COR-L47 (cell line): Measurements from ENCODE around the gene MXI1.
"Not testable (repeated sequence)": the region's sequence is repeated elsewhere in the genome, so short reads cannot be mapped to it uniquely, and the experiment has no call there.

Source experiments
- DNase-seq: peaks from one replicate; lab custom pipeline; 2025; lab: John Stamatoyannopoulos, UW

Gene MXI1

DNA sequence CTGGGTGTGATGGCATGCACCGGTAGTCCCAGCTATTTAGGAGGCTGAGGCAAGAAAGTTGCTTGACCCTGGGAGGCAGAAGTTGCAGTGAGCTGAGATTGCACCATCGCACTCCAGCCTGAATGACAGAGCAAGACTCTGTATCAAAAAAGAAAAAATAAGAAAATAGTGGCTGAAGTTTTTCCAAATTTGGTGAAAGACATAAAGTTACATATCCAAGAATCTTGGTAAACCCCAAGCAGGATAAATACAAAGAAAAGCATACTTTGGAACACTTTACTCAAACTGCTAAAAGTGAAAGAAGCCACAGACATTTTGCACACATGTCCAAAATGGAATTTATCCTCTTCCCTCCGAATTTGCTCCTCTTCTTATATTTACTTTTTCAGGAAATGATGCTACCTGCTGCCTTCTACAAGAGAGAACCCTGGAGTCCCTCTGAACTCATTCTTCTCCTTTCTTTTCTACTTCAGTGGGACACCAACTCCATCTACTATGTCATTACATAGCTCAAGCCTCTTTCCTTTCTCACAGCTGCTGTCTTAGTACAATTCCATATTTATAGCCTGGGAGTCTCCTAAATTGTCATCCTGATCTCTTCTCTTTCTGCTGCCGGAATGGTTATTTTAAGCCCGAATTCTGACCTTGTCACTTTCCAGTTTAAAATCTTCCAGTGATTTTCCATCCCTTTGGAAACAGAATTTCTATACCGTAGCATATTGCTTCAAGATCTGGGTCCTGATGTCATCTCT, 114.6 kb downstream of the MXI1 start:
- no peak for DNase-seq

- DNase-seq = no peak
Measured at GRCh38 chr10:110323503-110323902, 116.1 kb downstream of the MXI1 start.

DNA sequence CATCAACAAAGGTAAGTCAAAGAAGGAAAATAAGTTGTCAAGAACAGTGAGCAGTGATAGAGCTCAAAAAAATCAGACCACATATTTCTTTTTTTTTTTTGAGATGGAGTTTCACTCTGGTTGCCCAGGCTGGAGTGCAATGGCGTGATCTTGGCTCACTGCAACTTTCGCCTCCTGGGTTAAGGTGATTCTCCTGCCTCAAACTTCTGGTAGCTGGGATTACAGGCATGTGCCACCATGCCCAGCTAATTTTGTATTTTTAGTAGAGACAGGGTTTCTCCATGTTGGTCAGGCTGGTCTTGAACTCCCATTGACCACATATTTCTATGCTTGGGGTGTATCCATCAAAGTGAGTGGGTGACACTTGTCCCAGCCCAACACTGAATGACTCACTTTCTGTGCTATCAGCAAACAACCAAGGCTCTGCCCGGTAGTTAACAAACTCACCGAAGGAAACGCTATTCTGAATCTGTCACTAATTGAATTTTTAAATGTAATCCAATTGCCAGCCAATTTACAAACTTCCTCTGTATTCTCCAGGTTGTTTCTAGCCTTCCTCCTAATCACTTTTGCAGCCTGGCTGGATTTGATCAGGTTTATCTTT, 116.9 kb downstream of the MXI1 start:
- DNase-seq = no peak

DNA sequence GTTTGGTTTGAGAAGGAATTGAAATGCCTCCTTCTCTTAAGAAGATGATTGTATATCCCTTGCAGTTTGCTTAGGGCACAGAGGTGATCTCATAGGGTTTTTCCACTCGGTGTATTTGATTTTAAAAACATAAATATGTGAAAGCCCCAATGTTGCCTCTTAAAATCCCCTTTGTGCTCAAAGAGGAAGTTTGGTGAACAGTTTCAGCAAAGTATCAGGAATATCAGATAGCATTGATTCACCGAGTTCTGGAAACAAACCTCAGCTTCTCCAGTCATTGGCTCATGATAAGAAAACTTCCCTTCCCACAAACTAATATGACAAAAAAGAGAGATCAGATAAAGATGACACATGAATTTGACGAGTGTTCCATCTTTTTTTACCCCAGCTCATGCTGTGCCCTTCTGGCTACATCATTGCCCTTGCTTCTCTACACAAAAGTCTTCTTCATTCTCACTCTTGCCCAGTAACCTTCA, 117.4 kb downstream of the MXI1 start:
- no peak for DNase-seq

- no peak for DNase-seq
Measured at GRCh38 chr10:110326351-110327032, 119.1 kb downstream of the MXI1 start.

DNA sequence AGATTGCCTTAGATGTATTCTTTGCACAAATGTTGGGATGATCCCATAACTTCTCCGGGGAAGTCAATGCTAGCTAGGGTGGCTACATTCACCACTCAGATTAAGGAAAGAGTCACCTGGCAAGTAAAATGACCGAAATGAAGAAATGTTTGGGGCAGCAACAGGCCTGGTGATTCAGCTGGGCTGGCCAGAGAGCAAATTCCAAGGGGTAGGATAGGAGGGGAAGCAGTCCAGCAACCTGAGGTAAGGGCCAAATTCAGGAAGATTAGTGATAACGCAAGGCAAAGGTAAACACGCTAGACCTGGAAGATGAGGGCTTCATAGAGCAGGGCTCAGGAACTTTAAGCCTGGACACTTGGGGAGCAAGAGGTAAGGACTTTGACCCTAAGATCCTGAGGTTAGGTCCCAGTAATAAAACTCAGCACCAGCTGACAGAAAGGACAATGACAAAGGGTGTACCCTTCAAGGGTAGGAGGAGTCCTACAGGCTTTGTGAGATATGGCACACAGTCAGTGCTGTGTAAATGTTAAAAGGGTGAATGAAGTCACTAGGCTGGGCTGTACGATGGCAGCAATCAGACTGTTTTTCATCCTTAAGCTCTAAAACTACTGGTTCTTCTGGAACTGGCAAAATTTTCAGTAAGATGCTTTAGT, 120.0 kb downstream of the MXI1 start:
- DNase-seq = no peak

GRCh38 chr10:110330675-110331074, 123.3 kb downstream of the MXI1 start:
- DNase-seq = no peak

DNA sequence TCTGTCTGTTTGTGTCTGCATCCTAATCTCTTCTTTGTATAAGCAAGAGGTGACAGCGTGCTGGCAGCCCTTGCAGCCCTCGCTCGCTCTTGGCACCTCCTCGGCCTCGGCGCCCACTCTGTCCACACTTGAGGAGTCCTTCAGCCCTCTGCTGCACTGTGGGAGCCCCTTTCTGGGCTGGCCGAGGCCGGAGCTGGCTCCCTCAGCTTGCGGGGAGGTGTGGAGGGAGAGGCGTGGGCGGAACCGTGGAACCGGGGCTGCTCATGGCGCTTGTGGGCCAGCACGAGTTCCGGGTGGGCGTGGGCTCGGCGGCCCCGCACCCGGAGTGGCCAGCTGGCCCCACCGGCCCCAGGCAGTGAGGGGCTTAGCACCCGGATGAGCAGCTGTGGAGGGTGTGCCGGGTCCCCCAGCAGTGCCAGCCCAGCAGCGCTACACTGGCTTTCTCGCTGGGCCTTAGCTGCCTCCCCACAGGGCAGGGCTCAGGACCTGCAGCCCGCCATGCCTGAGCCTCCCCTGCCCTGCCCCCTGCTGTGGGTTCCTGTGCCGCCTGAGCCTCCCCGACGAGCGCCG, 123.9 kb downstream of the MXI1 start:
- DNase-seq = not testable (repeated sequence)

- no peak for DNase-seq
Measured at GRCh38 chr10:110334061-110334656, 126.8 kb downstream of the MXI1 start.

GRCh38 chr10:110335314-110336064, 128.1 kb downstream of the MXI1 start:
- DNase-seq = no peak

DNA sequence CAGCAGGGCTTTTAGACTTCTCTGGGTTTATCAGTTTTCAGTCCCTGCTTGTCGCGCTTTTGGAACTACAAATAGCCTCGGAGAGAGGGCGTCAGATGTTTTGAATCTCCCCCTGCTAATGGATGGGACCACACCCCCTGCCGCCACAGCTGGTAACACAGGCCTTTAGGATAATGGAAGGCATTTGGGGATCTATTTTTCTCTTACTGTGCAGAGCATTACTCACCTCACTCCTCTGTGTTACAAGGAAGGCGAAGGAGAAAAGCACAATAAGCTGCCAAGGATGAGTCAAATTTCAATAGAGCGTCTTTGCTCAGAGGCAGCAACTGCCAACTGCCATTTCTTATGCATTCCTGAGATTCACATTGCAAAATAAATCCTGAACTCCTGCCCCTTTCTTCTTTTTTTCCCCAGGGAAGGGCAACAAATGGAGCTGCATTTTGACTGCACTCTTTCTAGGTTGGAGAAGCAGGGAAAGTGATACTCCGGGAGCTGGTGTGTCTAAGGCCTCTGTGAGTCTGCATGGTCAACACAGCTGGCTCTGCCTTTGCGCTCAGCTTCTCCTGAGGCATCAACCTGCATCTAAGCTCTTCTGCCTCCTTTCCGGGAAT, 128.8 kb downstream of the MXI1 start:
- no peak for DNase-seq
